ENCODE results near the gene HPCA.
"Not testable (repeated sequence)": the region's sequence is repeated elsewhere in the genome, so short reads cannot be mapped to it uniquely, and the experiment has no call there.

HPCA gene

DNA sequence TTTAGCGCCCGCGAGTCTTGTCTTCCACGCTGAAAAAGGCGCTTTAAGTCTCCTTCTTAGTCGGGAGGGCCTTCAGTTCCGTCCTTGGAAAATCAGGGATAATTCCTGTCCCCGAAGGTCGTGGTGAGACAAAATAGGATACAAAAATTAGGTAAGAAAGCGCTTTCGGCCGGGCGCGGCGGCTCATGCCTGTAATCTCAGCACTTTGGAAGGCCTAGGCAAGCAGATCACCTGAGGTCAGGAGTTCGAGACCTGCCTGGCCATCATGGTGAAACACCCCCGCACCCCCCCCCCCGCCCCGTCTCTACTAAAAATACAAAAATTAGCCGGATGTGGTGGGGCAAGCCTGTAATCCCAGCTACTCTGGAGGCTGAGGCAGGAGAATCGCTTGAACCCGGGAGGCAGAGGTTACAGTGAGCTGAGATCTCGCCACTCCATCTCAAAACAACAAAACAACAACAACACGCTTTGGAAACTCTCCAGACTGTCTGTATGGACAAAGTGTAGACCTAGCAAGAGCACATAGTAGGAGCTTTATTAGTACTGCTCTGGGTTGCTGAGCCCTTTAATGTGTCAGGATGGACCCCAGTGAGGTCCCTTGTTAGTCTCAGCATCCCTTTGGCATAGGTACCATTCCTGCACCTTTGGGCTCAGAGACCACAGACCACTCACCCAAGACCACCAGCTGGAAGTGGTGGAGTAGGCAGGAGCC lies 15.7 kb downstream of the HPCA start:
- Histone ChIP-seq H3K27me3 (ENCODE audit: control insufficient read depth in 2 of 2, insufficient read depth in 2 of 2, low read length in 2 of 2) (peaks cover 0 to 3% of the 10 kb centered on the region in 2 donors), H3K4me1 (ENCODE audit: control insufficient read depth in 2 of 2, insufficient read depth in 2 of 2, low read length in 2 of 2) (peaks cover 23 to 45% of the 10 kb centered on the region in 2 donors), H3K9me3 (ENCODE audit: control insufficient read depth in 2 of 2, low read length in 2 of 2) (no peaks in the 10 kb centered on the region), H3K36me3 (ENCODE audit: control insufficient read depth in 2 of 2, insufficient read depth in 2 of 2, low read length in 2 of 2) (peaks cover 12 to 13% of the 10 kb centered on the region in 2 donors), H3K9ac (ENCODE audit: low read depth in 1 of 2, low read length in 2 of 2) (peak overlapping the region; percentile 84 to 95), H3K27ac (ENCODE audit: low read depth in 2 of 2, low read length in 2 of 2) (peak overlapping the region; percentile 91 to 92), H3K4me3 (ENCODE audit: low read length in 2 of 2) (peak overlapping the region; percentile 60 to 84)

- Histone ChIP-seq H3K4me3 (ENCODE audit: low read length in 2 of 2) (no peak overlapping the region), H3K4me1 (ENCODE audit: control insufficient read depth in 2 of 2, insufficient read depth in 2 of 2, low read length in 2 of 2) (peaks cover 26 to 49% of the 10 kb centered on the region in 2 donors), H3K27me3 (ENCODE audit: control insufficient read depth in 2 of 2, insufficient read depth in 2 of 2, low read length in 2 of 2) (peaks cover 0 to 3% of the 10 kb centered on the region in 2 donors), H3K9ac (ENCODE audit: low read depth in 1 of 2, low read length in 2 of 2) (no peak overlapping the region), H3K9me3 (ENCODE audit: control insufficient read depth in 2 of 2, low read length in 2 of 2) (no peaks in the 10 kb centered on the region), H3K27ac (ENCODE audit: low read depth in 2 of 2, low read length in 2 of 2) (peak overlapping the region; percentile 91 to 92), H3K36me3 (ENCODE audit: control insufficient read depth in 2 of 2, insufficient read depth in 2 of 2, low read length in 2 of 2) (peaks cover 7 to 8% of the 10 kb centered on the region in 2 donors)
These were observed 16.2 kb downstream of the HPCA start for GRCh38 chr1:32902535-32902920.

GRCh38 chr1:32903991-32904785 lies 17.9 kb downstream of the HPCA start:
- H3K27ac ChIP-seq (ENCODE audit: low read depth in 2 of 2, low read length in 2 of 2), result peak overlapping the region; percentile 91 to 93
- peaks cover 0 to 3% of the 10 kb centered on the region in 2 donors for H3K27me3 ChIP-seq (ENCODE audit: control insufficient read depth in 2 of 2, insufficient read depth in 2 of 2, low read length in 2 of 2)
- H3K36me3 ChIP-seq (ENCODE audit: control insufficient read depth in 2 of 2, insufficient read depth in 2 of 2, low read length in 2 of 2), result no peaks in the 10 kb centered on the region
- peaks cover 23 to 52% of the 10 kb centered on the region in 2 donors for H3K4me1 ChIP-seq (ENCODE audit: control insufficient read depth in 2 of 2, insufficient read depth in 2 of 2, low read length in 2 of 2)
- no peaks in the 10 kb centered on the region for H3K9me3 ChIP-seq (ENCODE audit: control insufficient read depth in 2 of 2, low read length in 2 of 2)
- peak overlapping the region; percentile 22 to 46 for H3K4me3 ChIP-seq (ENCODE audit: low read length in 2 of 2)
- H3K9ac ChIP-seq (ENCODE audit: low read depth in 1 of 2, low read length in 2 of 2), result peak overlapping the region in 1 of 2 donors; percentile 54

DNA sequence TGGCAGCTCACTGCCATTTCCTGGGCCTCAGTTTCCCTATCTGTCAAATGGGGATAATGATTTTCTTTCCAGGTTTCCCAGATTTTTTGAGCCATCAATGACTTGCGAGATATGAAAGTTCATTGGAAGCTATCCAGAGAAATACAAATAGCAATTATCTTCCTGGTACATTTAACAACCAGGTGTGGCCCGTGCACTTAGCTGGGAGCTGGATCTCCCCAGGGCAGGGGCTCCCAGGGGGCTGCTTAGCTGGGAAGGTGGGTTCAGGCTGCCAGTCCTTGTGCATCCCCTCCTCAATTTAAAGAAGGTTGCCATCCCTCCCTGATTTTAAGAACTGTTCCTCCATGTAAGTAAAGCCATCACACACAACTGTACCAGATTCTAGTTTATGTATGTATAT lies 18.5 kb downstream of the HPCA start:
- Histone ChIP-seq H3K9ac (ENCODE audit: low read depth in 1 of 2, low read length in 2 of 2) (peak overlapping the region; percentile 24 to 46), H3K27ac (ENCODE audit: low read depth in 2 of 2, low read length in 2 of 2) (peak overlapping the region; percentile 91 to 93), H3K27me3 (ENCODE audit: control insufficient read depth in 2 of 2, insufficient read depth in 2 of 2, low read length in 2 of 2) (peaks cover 0 to 3% of the 10 kb centered on the region in 2 donors), H3K4me3 (ENCODE audit: low read length in 2 of 2) (peak overlapping the region; percentile 22 to 46), H3K4me1 (ENCODE audit: control insufficient read depth in 2 of 2, insufficient read depth in 2 of 2, low read length in 2 of 2) (peaks cover 19 to 50% of the 10 kb centered on the region in 2 donors), H3K36me3 (ENCODE audit: control insufficient read depth in 2 of 2, insufficient read depth in 2 of 2, low read length in 2 of 2) (no peaks in the 10 kb centered on the region), H3K9me3 (ENCODE audit: control insufficient read depth in 2 of 2, low read length in 2 of 2) (no peaks in the 10 kb centered on the region)

- H3K27me3 ChIP-seq (ENCODE audit: control insufficient read depth in 2 of 2, insufficient read depth in 2 of 2, low read length in 2 of 2); H3K36me3 ChIP-seq (ENCODE audit: control insufficient read depth in 2 of 2, insufficient read depth in 2 of 2, low read length in 2 of 2); H3K9me3 ChIP-seq (ENCODE audit: control insufficient read depth in 2 of 2, low read length in 2 of 2); H3K4me3 ChIP-seq (ENCODE audit: low read length in 2 of 2): not testable (repeated sequence)
- peak overlapping the region; percentile 32 to 46 for H3K9ac ChIP-seq (ENCODE audit: low read depth in 1 of 2, low read length in 2 of 2)
- H3K27ac ChIP-seq (ENCODE audit: low read depth in 2 of 2, low read length in 2 of 2), result peak overlapping the region; percentile 91 to 93
- H3K4me1 ChIP-seq (ENCODE audit: control insufficient read depth in 2 of 2, insufficient read depth in 2 of 2, low read length in 2 of 2), result peaks cover 16 to 46% of the 10 kb centered on the region in 2 donors
These were observed 19.3 kb downstream of the HPCA start for GRCh38 chr1:32905588-32905987.

- no peaks in the 10 kb centered on the region for H3K36me3 ChIP-seq (ENCODE audit: control insufficient read depth in 2 of 2, insufficient read depth in 2 of 2, low read length in 2 of 2)
- peak overlapping the region; percentile 91 to 93 for H3K27ac ChIP-seq (ENCODE audit: low read depth in 2 of 2, low read length in 2 of 2)
- peaks cover 16 to 41% of the 10 kb centered on the region in 2 donors for H3K4me1 ChIP-seq (ENCODE audit: control insufficient read depth in 2 of 2, insufficient read depth in 2 of 2, low read length in 2 of 2)
- H3K9ac ChIP-seq (ENCODE audit: low read depth in 1 of 2, low read length in 2 of 2), result peak overlapping the region in 1 of 2 donors; percentile 46
- peaks cover 0 to 3% of the 10 kb centered on the region in 2 donors for H3K27me3 ChIP-seq (ENCODE audit: control insufficient read depth in 2 of 2, insufficient read depth in 2 of 2, low read length in 2 of 2)
- H3K9me3 ChIP-seq (ENCODE audit: control insufficient read depth in 2 of 2, low read length in 2 of 2), result no peaks in the 10 kb centered on the region
- no peak overlapping the region for H3K4me3 ChIP-seq (ENCODE audit: low read length in 2 of 2)
These were observed 20.4 kb downstream of the HPCA start for GRCh38 chr1:32906654-32907053.

DNA sequence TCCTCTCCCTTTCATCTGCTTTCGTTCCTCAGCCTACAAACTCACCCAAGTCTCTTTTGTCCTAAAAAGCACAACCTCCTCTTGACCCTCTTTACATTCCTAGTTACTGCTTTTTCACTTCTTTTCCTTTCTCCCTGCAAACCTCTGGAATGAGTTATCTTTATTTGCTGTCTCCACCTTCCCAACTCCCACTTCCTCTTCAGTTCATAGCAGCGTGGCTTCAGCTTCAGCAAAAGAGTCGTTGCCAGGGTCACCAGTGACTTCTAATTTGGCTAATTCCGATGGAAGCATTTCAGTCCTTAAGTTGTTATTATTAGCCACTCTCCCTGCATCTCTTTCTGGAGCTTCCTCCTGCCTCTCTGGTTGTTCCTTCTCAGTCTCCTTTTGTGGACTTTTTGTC lies 21.1 kb downstream of the HPCA start:
- no peaks in the 10 kb centered on the region for H3K36me3 ChIP-seq (ENCODE audit: control insufficient read depth in 2 of 2, insufficient read depth in 2 of 2, low read length in 2 of 2)
- H3K9ac ChIP-seq (ENCODE audit: low read depth in 1 of 2, low read length in 2 of 2), result peak overlapping the region in 1 of 2 donors; percentile 48
- peak overlapping the region in 1 of 2 donors; percentile 26 for H3K4me3 ChIP-seq (ENCODE audit: low read length in 2 of 2)
- peak overlapping the region; percentile 65 to 91 for H3K27ac ChIP-seq (ENCODE audit: low read depth in 2 of 2, low read length in 2 of 2)
- peaks cover 0 to 2% of the 10 kb centered on the region in 2 donors for H3K27me3 ChIP-seq (ENCODE audit: control insufficient read depth in 2 of 2, insufficient read depth in 2 of 2, low read length in 2 of 2)
- peaks cover 15 to 36% of the 10 kb centered on the region in 2 donors for H3K4me1 ChIP-seq (ENCODE audit: control insufficient read depth in 2 of 2, insufficient read depth in 2 of 2, low read length in 2 of 2)
- H3K9me3 ChIP-seq (ENCODE audit: control insufficient read depth in 2 of 2, low read length in 2 of 2), result no peaks in the 10 kb centered on the region

DNA sequence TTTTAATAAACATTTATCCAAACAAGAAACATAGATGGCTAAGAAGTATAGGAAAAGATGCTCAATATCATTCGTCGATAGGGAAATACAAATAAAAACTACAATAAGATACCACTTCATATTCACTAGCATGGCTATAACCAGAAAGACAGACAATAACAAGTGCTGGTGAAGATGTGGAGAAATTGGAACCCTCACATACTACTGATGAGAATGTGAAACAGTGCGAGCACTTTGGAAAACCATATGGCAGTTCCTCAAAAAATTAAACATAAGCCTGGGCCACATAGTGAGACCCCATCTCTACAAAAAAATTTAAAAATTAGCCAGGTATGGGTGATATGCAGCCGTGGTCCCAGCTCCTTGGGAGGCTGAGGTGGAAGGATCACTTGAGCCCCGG lies 24.0 kb downstream of the HPCA start:
- H3K9me3 ChIP-seq (ENCODE audit: control insufficient read depth in 2 of 2, low read length in 2 of 2), result no peaks in the 10 kb centered on the region
- H3K4me3 ChIP-seq (ENCODE audit: low read length in 2 of 2), result no peak overlapping the region
- H3K36me3 ChIP-seq (ENCODE audit: control insufficient read depth in 2 of 2, insufficient read depth in 2 of 2, low read length in 2 of 2), result no peaks in the 10 kb centered on the region
- no peak overlapping the region for H3K27ac ChIP-seq (ENCODE audit: low read depth in 2 of 2, low read length in 2 of 2)
- no peaks in the 10 kb centered on the region for H3K27me3 ChIP-seq (ENCODE audit: control insufficient read depth in 2 of 2, insufficient read depth in 2 of 2, low read length in 2 of 2)
- H3K9ac ChIP-seq (ENCODE audit: low read depth in 1 of 2, low read length in 2 of 2), result no peak overlapping the region
- H3K4me1 ChIP-seq (ENCODE audit: control insufficient read depth in 2 of 2, insufficient read depth in 2 of 2, low read length in 2 of 2), result peaks cover 12 to 24% of the 10 kb centered on the region in 2 donors

GRCh38 chr1:32915766-32916706 lies 29.7 kb downstream of the HPCA start:
- Histone ChIP-seq H3K4me3 (ENCODE audit: low read length in 2 of 2) (no peak overlapping the region), H3K36me3 (ENCODE audit: control insufficient read depth in 2 of 2, insufficient read depth in 2 of 2, low read length in 2 of 2) (no peaks in the 10 kb centered on the region), H3K27me3 (ENCODE audit: control insufficient read depth in 2 of 2, insufficient read depth in 2 of 2, low read length in 2 of 2) (no peaks in the 10 kb centered on the region), H3K9me3 (ENCODE audit: control insufficient read depth in 2 of 2, low read length in 2 of 2) (no peaks in the 10 kb centered on the region), H3K9ac (ENCODE audit: low read depth in 1 of 2, low read length in 2 of 2) (no peak overlapping the region), H3K4me1 (ENCODE audit: control insufficient read depth in 2 of 2, insufficient read depth in 2 of 2, low read length in 2 of 2) (peaks cover 3 to 10% of the 10 kb centered on the region in 2 donors), H3K27ac (ENCODE audit: low read depth in 2 of 2, low read length in 2 of 2) (no peak overlapping the region)
